Measurements from ENCODE around the gene ZC3H12A. TPM values are rescaled to one million over a fixed set of nuclear protein-coding genes. Genes with fewer than 3 reads are reported as not detected.
"Not testable (repeated sequence)": the region's sequence is repeated elsewhere in the genome, so short reads cannot be mapped to it uniquely, and the experiment has no call there.

The ZC3H12A gene
- polyA plus RNA-seq, 3 donors: 5.2 to 155 (median 5.8) TPM

DNA sequence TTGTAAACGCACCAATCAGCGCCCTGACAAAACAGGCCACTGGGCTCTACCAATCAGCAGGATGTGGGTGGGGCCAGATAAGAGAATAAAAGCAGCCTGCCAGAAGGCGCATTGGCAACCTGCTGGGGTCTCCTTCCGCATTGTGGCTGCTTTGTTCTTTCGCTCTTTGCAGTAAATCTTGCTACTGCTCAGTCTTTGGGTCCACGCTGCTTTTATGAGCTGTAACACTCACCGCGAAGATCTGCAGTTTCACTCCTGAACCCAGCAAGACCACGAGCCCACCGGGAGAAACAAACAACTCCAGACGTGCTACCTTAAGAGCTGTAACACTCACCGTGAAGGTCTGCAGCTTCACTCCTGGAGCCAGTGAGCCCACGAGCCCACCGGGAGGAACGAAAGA, 44.5 kb downstream of the ZC3H12A start:
- H3K79me2 ChIP-seq (ENCODE audit: insufficient read depth, low read length); H3K27me3 ChIP-seq (ENCODE audit: control insufficient read depth in 2 of 2, insufficient read depth in 2 of 2, low read length in 2 of 2); H3K9me3 Mint-ChIP-seq; H3K9ac ChIP-seq (ENCODE audit: insufficient read depth, low read length, poor library complexity, severe bottlenecking); H3K27ac ChIP-seq (ENCODE audit: low read depth in 1 of 2, low read length in 2 of 2); intact Hi-C loops (cut with micrococcal nuclease); H4K20me1 ChIP-seq (ENCODE audit: insufficient read depth, low read length); H3K4me2 ChIP-seq (replicated peaks; ENCODE audit: extremely low read depth, low read length, poor library complexity, severe bottlenecking); H3K36me3 ChIP-seq (replicated peaks in 1 of 2; ENCODE audit: control insufficient read depth in 1 of 2, insufficient read depth in 2 of 2, low read length in 2 of 2); H2AFZ ChIP-seq (ENCODE audit: insufficient read depth, low read depth, low read length, poor library complexity, severe bottlenecking); H3K36me3 Mint-ChIP-seq; H3K4me3 ChIP-seq (replicated peaks in 1 of 3; ENCODE audit: low read depth in 2 of 3, low read length in 3 of 3); DNase-seq; H3K27me3 Mint-ChIP-seq (ENCODE audit: low read depth in 3 of 3); H3K9me3 ChIP-seq (replicated peaks in 1 of 2; ENCODE audit: control insufficient read depth in 1 of 2, insufficient read depth in 1 of 2, low read length in 2 of 2): not testable (repeated sequence)
- peaks cover 12% of the 10 kb centered on the region for H3K4me1 Mint-ChIP-seq
- peak overlapping the region; percentile 56 to 65 for H3K4me3 Mint-ChIP-seq
- H3K4me1 ChIP-seq (ENCODE audit: control insufficient read depth in 1 of 2, insufficient read depth in 2 of 2, low read length in 2 of 2): peaks cover 9 to 12% of the 10 kb centered on the region in 2 donors
- peak overlapping the region in 1 of 7 donors; percentile 48 for H3K27ac Mint-ChIP-seq
- 90% methylated on average over 15 of the region's 15 CpGs for WGBS (ENCODE audit: insufficient coverage)

DNA sequence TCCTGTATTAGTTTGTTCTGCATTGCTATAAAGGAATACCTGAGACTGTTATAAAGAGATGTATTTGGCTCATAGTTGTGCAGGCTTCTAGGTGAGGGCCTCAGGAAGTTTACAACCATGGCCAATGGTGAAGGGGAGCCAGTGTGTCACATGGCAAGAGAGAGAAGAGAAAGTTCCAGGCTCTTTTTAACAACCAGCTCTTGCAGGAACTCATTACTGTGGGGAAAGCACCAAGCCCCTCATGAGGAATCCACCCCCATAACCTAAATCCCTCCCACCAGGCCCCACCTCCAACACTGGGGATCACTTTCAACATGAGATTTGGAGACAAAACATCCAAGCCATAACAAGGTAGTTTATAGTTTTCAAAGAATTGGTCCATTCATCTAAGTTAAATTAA, 45.2 kb downstream of the ZC3H12A start:
- Histone ChIP-seq H3K27me3 (ENCODE audit: control insufficient read depth in 2 of 2, insufficient read depth in 2 of 2, low read length in 2 of 2) (no peaks in the 10 kb centered on the region), H3K4me2 (replicated peaks; ENCODE audit: extremely low read depth, low read length, poor library complexity, severe bottlenecking) (no peak overlapping the region), H3K9ac (ENCODE audit: insufficient read depth, low read length, poor library complexity, severe bottlenecking) (no peak overlapping the region), H2AFZ (ENCODE audit: insufficient read depth, low read depth, low read length, poor library complexity, severe bottlenecking) (no peak overlapping the region), H3K27ac (ENCODE audit: low read depth in 1 of 2, low read length in 2 of 2) (no peak overlapping the region), H3K4me1 (ENCODE audit: control insufficient read depth in 1 of 2, insufficient read depth in 2 of 2, low read length in 2 of 2) (peaks cover 7 to 9% of the 10 kb centered on the region in 2 donors), H3K36me3 (replicated peaks in 1 of 2; ENCODE audit: control insufficient read depth in 1 of 2, insufficient read depth in 2 of 2, low read length in 2 of 2) (no peaks in the 10 kb centered on the region), H4K20me1 (ENCODE audit: insufficient read depth, low read length) (no peaks in the 10 kb centered on the region), H3K4me3 (replicated peaks in 1 of 3; ENCODE audit: low read depth in 2 of 3, low read length in 3 of 3) (no peak overlapping the region), H3K9me3 (replicated peaks in 1 of 2; ENCODE audit: control insufficient read depth in 1 of 2, insufficient read depth in 1 of 2, low read length in 2 of 2) (peaks cover 0 to 5% of the 10 kb centered on the region in 2 donors), H3K79me2 (ENCODE audit: insufficient read depth, low read length) (no peaks in the 10 kb centered on the region)
- TF ChIP-seq, protein P1, sequence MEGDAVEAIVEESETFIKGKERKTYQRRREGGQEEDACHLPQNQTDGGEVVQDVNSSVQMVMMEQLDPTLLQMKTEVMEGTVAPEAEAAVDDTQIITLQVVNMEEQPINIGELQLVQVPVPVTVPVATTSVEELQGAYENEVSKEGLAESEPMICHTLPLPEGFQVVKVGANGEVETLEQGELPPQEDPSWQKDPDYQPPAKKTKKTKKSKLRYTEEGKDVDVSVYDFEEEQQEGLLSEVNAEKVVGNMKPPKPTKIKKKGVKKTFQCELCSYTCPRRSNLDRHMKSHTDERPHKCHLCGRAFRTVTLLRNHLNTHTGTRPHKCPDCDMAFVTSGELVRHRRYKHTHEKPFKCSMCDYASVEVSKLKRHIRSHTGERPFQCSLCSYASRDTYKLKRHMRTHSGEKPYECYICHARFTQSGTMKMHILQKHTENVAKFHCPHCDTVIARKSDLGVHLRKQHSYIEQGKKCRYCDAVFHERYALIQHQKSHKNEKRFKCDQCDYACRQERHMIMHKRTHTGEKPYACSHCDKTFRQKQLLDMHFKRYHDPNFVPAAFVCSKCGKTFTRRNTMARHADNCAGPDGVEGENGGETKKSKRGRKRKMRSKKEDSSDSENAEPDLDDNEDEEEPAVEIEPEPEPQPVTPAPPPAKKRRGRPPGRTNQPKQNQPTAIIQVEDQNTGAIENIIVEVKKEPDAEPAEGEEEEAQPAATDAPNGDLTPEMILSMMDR (IDR thresholded peaks at IDR 0.05): no peak
- intact Hi-C loops (cut with micrococcal nuclease): no loop called here
- H3K4me3 Mint-ChIP-seq: no peak overlapping the region
- peaks cover 10% of the 10 kb centered on the region for H3K4me1 Mint-ChIP-seq
- no peaks in the 10 kb centered on the region for H3K36me3 Mint-ChIP-seq
- H3K9me3 Mint-ChIP-seq: peaks cover 0 to 8% (median 3%) of the 10 kb centered on the region in 7 donors
- peak overlapping the region in 1 of 7 donors; percentile 13 for H3K27ac Mint-ChIP-seq
- H3K27me3 Mint-ChIP-seq (ENCODE audit: low read depth in 3 of 3): peaks cover 0 to 2% (median 1%) of the 10 kb centered on the region in 3 donors
- no peak for DNase-seq

DNA sequence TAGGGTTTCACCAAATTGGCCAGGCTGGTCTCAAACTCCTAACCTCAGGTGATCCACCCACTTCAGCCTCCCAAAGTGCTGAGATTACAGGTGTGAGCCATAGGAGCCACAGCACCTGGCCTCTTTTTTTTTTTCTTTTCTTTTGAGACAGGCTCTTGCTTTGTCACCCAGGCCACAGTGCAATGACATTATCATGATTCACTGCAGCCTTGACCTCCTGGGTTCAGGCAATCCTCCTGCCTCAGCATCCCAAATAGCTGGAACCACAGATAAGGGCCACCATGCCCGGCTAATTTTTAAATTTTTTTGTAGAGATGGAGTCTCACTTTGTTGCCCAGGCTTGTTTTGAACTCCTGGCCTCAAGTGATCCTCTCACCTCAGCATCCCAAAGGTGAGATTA, 55.5 kb downstream of the ZC3H12A start:
- H3K4me3 ChIP-seq (replicated peaks in 1 of 3; ENCODE audit: low read depth in 2 of 3, low read length in 3 of 3); H3K9me3 ChIP-seq (replicated peaks in 1 of 2; ENCODE audit: control insufficient read depth in 1 of 2, insufficient read depth in 1 of 2, low read length in 2 of 2); H4K20me1 ChIP-seq (ENCODE audit: insufficient read depth, low read length); H3K4me1 ChIP-seq (ENCODE audit: control insufficient read depth in 1 of 2, insufficient read depth in 2 of 2, low read length in 2 of 2); H3K27ac Mint-ChIP-seq; H2AFZ ChIP-seq (ENCODE audit: insufficient read depth, low read depth, low read length, poor library complexity, severe bottlenecking); H3K4me2 ChIP-seq (replicated peaks; ENCODE audit: extremely low read depth, low read length, poor library complexity, severe bottlenecking); H3K27me3 Mint-ChIP-seq (ENCODE audit: low read depth in 3 of 3); H3K4me1 Mint-ChIP-seq; DNase-seq; intact Hi-C loops (cut with micrococcal nuclease); H3K4me3 Mint-ChIP-seq; H3K79me2 ChIP-seq (ENCODE audit: insufficient read depth, low read length); H3K36me3 Mint-ChIP-seq; H3K27me3 ChIP-seq (ENCODE audit: control insufficient read depth in 2 of 2, insufficient read depth in 2 of 2, low read length in 2 of 2); H3K9ac ChIP-seq (ENCODE audit: insufficient read depth, low read length, poor library complexity, severe bottlenecking); H3K36me3 ChIP-seq (replicated peaks in 1 of 2; ENCODE audit: control insufficient read depth in 1 of 2, insufficient read depth in 2 of 2, low read length in 2 of 2); H3K9me3 Mint-ChIP-seq; H3K27ac ChIP-seq (ENCODE audit: low read depth in 1 of 2, low read length in 2 of 2): not testable (repeated sequence)
- WGBS (ENCODE audit: insufficient coverage): no CpG with 5 or more reads among the region's 1 CpG

DNA sequence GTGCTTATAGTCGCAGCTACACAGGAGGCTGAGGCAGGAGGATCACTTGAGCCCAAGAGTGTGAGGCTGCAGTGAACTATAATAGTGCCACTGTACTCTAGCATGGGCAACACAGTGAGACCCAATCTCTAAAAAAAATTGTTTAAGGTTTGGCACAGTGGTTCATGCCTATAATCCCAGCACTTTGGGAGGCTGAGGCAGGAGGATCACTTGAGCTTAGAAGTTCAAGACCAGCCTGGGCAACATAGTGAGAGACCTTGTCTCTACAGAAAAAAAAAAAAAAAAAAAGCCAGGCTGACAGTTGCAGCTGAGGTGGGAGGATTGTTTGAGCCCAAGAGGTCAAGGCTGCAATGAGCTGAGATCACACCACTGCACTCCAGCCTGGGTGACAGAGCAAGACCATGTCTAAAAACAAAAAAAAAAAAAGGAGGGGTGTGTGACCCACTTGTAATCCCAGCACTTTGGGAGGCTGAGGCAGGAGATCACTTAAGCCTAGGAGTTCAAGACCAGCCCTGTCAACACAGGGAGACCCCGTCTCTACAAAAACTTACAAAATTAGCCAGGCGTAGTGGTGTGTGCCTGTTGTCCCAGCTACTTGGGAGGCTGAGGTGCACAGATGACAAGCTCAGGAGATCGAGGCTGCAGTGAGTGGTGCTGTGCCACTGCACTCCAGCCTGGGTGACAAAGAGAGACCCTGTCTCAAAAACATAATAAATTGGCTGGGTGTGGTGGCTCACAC, 58.2 kb downstream of the ZC3H12A start:
- peak overlapping the region in 1 of 7 donors; percentile 26 for H3K27ac Mint-ChIP-seq

More for the DNA sequence above, 58.2 kb downstream of the ZC3H12A start:
- H3K9me3 ChIP-seq (replicated peaks in 1 of 2; ENCODE audit: control insufficient read depth in 1 of 2, insufficient read depth in 1 of 2, low read length in 2 of 2); H2AFZ ChIP-seq (ENCODE audit: insufficient read depth, low read depth, low read length, poor library complexity, severe bottlenecking); H3K9me3 Mint-ChIP-seq; H3K27me3 ChIP-seq (ENCODE audit: control insufficient read depth in 2 of 2, insufficient read depth in 2 of 2, low read length in 2 of 2); H3K4me3 Mint-ChIP-seq; H3K4me3 ChIP-seq (replicated peaks in 1 of 3; ENCODE audit: low read depth in 2 of 3, low read length in 3 of 3); H3K9ac ChIP-seq (ENCODE audit: insufficient read depth, low read length, poor library complexity, severe bottlenecking); DNase-seq; H4K20me1 ChIP-seq (ENCODE audit: insufficient read depth, low read length); H3K79me2 ChIP-seq (ENCODE audit: insufficient read depth, low read length); H3K27me3 Mint-ChIP-seq (ENCODE audit: low read depth in 3 of 3); H3K27ac ChIP-seq (ENCODE audit: low read depth in 1 of 2, low read length in 2 of 2); H3K4me1 ChIP-seq (ENCODE audit: control insufficient read depth in 1 of 2, insufficient read depth in 2 of 2, low read length in 2 of 2); intact Hi-C loops (cut with micrococcal nuclease); H3K4me1 Mint-ChIP-seq; H3K4me2 ChIP-seq (replicated peaks; ENCODE audit: extremely low read depth, low read length, poor library complexity, severe bottlenecking): not testable (repeated sequence)
- H3K36me3 Mint-ChIP-seq: peaks cover 26 to 33% of the 10 kb centered on the region in 2 donors
- H3K36me3 ChIP-seq (replicated peaks in 1 of 2; ENCODE audit: control insufficient read depth in 1 of 2, insufficient read depth in 2 of 2, low read length in 2 of 2): peaks cover 16 to 28% of the 10 kb centered on the region in 2 donors
- WGBS (ENCODE audit: insufficient coverage): 93% methylated on average over 2 of the region's 4 CpGs

All from CD14-positive monocyte (primary cell).